ENCODE results near the gene MEAF6. TPM values are rescaled to one million over a fixed set of nuclear protein-coding genes. Genes with fewer than 3 reads are reported as not detected.

The MEAF6 gene
- total RNA-seq, 2 experiments from 2014 or later = 57.5 to 62.8 TPM

- intact Hi-C loops (cut with micrococcal nuclease) = no loop called here
- peak; percentile 41 for DNase-seq
- H3K27me3 Mint-ChIP-seq (ENCODE audit: low read depth) = no peaks in the 10 kb centered on the region
- peaks cover 35% of the 10 kb centered on the region for H3K4me1 Mint-ChIP-seq (ENCODE audit: low read depth)
- peak overlapping the region; percentile 99 for H3K27ac Mint-ChIP-seq
- no peaks in the 10 kb centered on the region for H3K9me3 Mint-ChIP-seq
- H3K36me3 Mint-ChIP-seq (ENCODE audit: low read depth) = peaks cover 55% of the 10 kb centered on the region
- peak overlapping the region; percentile 42 for H3K4me3 Mint-ChIP-seq
- CTCF ChIA-PET = interaction anchor here (0.8 kb wide), 1 partner anchor 27 kb away, joined by 4 read pairs; no protein-coding TSS in a partner anchor
These were observed 33.1 kb downstream of the MEAF6 start for GRCh38 chr1:37481289-37482003.

DNA sequence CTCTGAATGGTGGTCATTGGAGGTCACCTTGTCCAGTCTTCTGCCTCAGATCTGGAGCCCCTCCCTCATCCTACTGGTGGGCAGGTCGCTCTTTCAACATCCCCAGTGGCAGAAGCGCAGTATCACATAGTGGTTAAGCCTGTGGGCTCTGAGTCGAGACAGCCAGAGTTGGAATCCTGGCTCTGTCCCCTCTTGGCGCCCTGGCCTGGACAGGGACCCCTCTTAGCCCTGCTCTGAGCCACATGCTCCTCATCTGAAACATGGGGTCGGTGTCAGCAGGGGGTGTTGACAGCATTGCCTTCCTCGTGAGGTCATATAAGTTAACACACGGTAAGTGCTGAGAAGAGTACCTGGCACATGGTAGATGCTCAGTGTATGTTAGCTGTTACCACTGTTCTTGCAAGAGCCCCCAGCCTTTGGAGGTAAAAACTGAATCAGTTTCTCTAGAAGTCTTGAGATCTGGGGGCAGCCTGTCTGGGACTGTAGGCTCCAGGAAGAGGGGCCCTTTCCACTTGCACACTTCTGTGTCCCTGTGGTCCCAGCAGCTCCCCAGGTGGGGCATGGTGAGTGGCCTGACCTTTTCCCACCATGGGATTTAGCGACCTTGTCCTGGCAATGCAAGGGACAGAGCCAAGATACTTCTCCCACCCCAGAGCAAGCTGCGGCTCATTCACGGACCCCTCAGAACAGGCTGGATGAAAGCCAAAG lies 33.8 kb downstream of the MEAF6 start:
- Mint-ChIP-seq H3K4me1 (ENCODE audit: low read depth) (peaks cover 35% of the 10 kb centered on the region), H3K4me3 (peak overlapping the region; percentile 87), H3K36me3 (ENCODE audit: low read depth) (peaks cover 62% of the 10 kb centered on the region), H3K27ac (peak overlapping the region; percentile 99), H3K27me3 (ENCODE audit: low read depth) (no peaks in the 10 kb centered on the region), H3K9me3 (no peaks in the 10 kb centered on the region)
- no peak for DNase-seq
- intact Hi-C loops (cut with micrococcal nuclease) = no loop called here
- CTCF ChIA-PET = no interaction called here

DNA sequence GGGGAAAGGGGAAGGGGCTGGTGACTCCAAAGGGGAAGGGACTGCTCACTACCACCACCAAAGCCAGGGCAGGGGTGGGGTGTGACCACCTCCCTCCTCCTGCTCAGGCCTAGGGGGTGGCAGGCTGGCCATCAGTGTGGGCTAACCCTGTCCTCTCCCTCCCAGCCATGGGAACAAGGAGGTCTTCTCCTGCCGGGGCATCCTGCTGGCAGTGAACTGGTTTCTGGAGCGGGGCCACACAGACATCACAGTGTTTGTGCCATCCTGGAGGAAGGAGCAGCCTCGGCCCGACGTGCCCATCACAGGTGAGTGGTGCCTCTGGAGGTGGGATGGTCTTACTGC lies 34.5 kb downstream of the MEAF6 start:
- peak overlapping the region; percentile 87 for H3K4me3 Mint-ChIP-seq
- no peaks in the 10 kb centered on the region for H3K27me3 Mint-ChIP-seq (ENCODE audit: low read depth)
- peaks cover 69% of the 10 kb centered on the region for H3K36me3 Mint-ChIP-seq (ENCODE audit: low read depth)
- H3K27ac Mint-ChIP-seq = peak overlapping the region; percentile 99
- intact Hi-C loops (cut with micrococcal nuclease) = no loop called here
- peaks cover 35% of the 10 kb centered on the region for H3K4me1 Mint-ChIP-seq (ENCODE audit: low read depth)
- CTCF ChIA-PET = interaction anchor here (0.5 to 10.9 kb wide), 2 partner anchors 8 to 343 kb away, joined by 5 to 127 read pairs; no protein-coding TSS in a partner anchor
- H3K9me3 Mint-ChIP-seq = no peaks in the 10 kb centered on the region
- no peak for DNase-seq

GRCh38 chr1:37479255-37480124 lies 35.1 kb downstream of the MEAF6 start:
- Mint-ChIP-seq H3K27me3 (ENCODE audit: low read depth) (no peaks in the 10 kb centered on the region), H3K9me3 (no peaks in the 10 kb centered on the region), H3K4me3 (peak overlapping the region; percentile 87), H3K4me1 (ENCODE audit: low read depth) (peaks cover 35% of the 10 kb centered on the region), H3K27ac (peak overlapping the region; percentile 99), H3K36me3 (ENCODE audit: low read depth) (peaks cover 70% of the 10 kb centered on the region)
- CTCF ChIA-PET = interaction anchor here (0.5 to 10.9 kb wide), 5 partner anchors 9 to 344 kb away, joined by 3 to 127 read pairs (median 5); partner anchors contain the start of gene MEAF6
- intact Hi-C loops (cut with micrococcal nuclease) = loop anchor here (1.0 to 10.0 kb wide), 9 partner anchors 35 to 1323 kb away; partner anchors contain the start of genes C1orf122, CDCA8, MAP7D1 and MEAF6
- peak; percentile 97 for DNase-seq

DNA sequence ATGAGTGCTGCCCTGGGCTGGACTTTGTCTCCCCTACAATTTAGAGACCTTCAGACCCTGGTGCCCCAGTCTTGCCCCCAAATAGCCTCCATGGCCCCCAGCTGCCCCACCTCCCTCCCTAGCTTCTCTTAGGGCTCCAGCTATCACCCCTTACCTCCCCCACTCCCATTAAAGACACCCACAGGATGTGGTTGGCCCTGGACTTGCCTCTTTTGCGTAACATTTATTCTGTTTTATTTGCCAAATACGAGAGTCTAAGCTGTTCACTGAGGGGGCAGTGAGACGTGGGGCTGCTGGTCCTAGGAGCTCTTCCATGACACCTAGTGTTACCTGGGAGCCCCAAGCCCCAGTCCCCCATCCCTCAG lies 35.7 kb downstream of the MEAF6 start:
- Mint-ChIP-seq H3K4me1 (ENCODE audit: low read depth) (peaks cover 35% of the 10 kb centered on the region), H3K9me3 (no peaks in the 10 kb centered on the region), H3K4me3 (peak overlapping the region; percentile 87), H3K36me3 (ENCODE audit: low read depth) (peaks cover 69% of the 10 kb centered on the region), H3K27me3 (ENCODE audit: low read depth) (no peaks in the 10 kb centered on the region), H3K27ac (peak overlapping the region; percentile 99)
- DNase-seq = peak; percentile 65
- CTCF ChIA-PET = interaction anchor here (0.8 to 10.9 kb wide), 7 partner anchors 9 to 510 kb away, joined by 3 to 127 read pairs (median 3); partner anchors contain the start of gene MEAF6
- intact Hi-C loops (cut with micrococcal nuclease) = loop anchor here (1.0 to 10.0 kb wide), 10 partner anchors 35 to 1322 kb away; partner anchors contain the start of genes C1orf122, CDCA8, MAP7D1 and MEAF6

DNA sequence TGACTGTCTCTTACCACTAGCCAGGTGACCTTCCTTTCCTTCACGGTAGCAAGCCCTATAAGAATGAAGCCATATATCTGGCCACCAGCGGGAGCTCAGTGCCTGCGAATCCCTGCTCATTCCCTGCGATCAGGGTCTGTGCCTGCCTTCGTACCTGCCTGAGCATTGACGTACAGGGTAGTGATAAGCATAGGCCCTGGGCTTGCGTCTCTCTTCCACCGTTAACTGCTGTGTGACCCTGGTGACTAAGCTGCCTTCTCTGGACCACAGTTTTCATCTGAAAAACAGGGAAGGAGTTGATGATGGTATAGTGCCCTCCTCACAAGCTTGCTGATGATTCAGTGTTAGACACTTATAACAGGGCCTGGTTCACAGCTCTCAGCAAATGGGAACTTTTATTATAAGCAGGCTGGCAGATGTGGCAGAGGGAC lies 36.1 kb downstream of the MEAF6 start:
- CTCF ChIA-PET = interaction anchor here (0.8 to 10.9 kb wide), 8 partner anchors 10 to 511 kb away, joined by 3 to 127 read pairs (median 4); partner anchors contain the start of gene MEAF6
- H3K4me1 Mint-ChIP-seq (ENCODE audit: low read depth) = peaks cover 37% of the 10 kb centered on the region
- H3K27me3 Mint-ChIP-seq (ENCODE audit: low read depth) = no peaks in the 10 kb centered on the region
- no peaks in the 10 kb centered on the region for H3K9me3 Mint-ChIP-seq
- peaks cover 69% of the 10 kb centered on the region for H3K36me3 Mint-ChIP-seq (ENCODE audit: low read depth)
- intact Hi-C loops (cut with micrococcal nuclease) = loop anchor here (1.0 to 10.0 kb wide), 7 partner anchors 118 to 1322 kb away; partner anchors contain the start of genes C1orf122, MAP7D1, MTF1 and SF3A3
- H3K27ac Mint-ChIP-seq = peak overlapping the region; percentile 99
- peak; percentile 73 for DNase-seq
- peak overlapping the region; percentile 87 for H3K4me3 Mint-ChIP-seq

DNA sequence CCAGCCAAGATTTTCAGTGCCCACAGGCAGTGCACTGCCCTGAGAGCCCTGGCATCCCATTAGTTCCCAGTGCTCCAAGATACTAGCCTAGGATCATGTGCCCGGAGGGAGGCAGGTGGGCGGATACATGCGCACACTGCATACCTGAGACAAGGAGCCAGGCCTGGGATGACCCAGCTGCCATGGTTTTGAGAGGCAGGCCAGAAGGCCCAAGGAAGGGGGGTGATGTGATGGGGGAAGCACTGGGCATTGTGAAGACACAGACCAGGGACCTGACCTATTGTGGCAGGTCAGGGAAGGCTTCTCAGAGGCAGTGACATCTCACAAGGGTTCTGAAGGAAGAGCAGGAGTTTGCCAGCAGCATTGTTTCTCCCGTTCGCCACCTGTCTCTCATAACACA lies 36.6 kb downstream of the MEAF6 start:
- CTCF ChIA-PET = interaction anchor here (0.8 to 10.9 kb wide), 7 partner anchors 10 to 511 kb away, joined by 3 to 127 read pairs (median 4); partner anchors contain the start of gene MEAF6
- Mint-ChIP-seq H3K27me3 (ENCODE audit: low read depth) (no peaks in the 10 kb centered on the region), H3K9me3 (no peaks in the 10 kb centered on the region), H3K4me3 (peak overlapping the region; percentile 87), H3K36me3 (ENCODE audit: low read depth) (peaks cover 69% of the 10 kb centered on the region), H3K4me1 (ENCODE audit: low read depth) (peaks cover 42% of the 10 kb centered on the region), H3K27ac (peak overlapping the region; percentile 99)
- intact Hi-C loops (cut with micrococcal nuclease) = loop anchor here (1.0 to 10.0 kb wide), 8 partner anchors 119 to 1321 kb away; partner anchors contain the start of genes C1orf122, MAP7D1, MTF1 and SF3A3
- DNase-seq = no peak

DNA sequence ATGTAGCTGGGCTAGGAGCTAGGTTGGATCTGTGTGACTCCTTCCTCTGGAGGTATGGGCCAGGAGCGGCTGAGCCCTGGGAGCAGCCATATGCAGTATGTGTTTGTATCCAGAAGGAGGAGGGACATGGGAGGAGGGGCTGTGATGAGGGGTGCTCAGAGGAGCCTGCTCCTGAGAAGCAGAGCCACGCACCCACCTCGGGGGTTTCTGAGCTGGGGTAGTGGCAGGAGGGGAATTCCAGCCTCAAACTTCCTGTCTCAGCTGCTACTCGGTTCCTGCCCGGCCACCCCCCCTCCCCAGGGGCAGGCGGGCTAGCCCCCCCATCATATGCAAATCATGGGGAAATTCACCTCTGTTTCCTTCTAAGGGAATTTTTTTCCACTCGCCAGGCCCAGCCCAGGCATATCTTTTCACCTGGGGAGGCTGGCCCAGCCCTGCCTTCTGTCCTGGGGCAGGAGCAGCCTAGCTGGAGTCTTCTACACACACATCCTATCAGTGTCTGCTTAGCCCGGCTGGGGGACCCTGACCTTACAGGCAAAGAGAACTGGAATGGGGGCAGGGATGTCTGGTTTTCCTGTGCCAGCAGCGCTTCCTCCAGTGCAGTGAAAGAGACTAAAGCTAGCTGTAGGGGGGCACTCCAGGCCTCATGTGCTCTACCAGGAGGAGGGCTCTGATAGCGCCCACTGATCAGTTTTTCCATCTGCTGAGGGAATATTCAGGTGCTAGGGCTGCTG lies 37.2 kb downstream of the MEAF6 start:
- DNase-seq = peak; percentile 93
- peaks cover 65% of the 10 kb centered on the region for H3K36me3 Mint-ChIP-seq (ENCODE audit: low read depth)
- H3K9me3 Mint-ChIP-seq = no peaks in the 10 kb centered on the region
- peak overlapping the region; percentile 99 for H3K27ac Mint-ChIP-seq
- intact Hi-C loops (cut with micrococcal nuclease) = loop anchor here (1.0 to 10.0 kb wide), 4 partner anchors 330 to 1255 kb away; partner anchors contain the start of genes C1orf122, SF3A3, THRAP3 and YRDC
- no peaks in the 10 kb centered on the region for H3K27me3 Mint-ChIP-seq (ENCODE audit: low read depth)
- H3K4me3 Mint-ChIP-seq = peak overlapping the region; percentile 87
- H3K4me1 Mint-ChIP-seq (ENCODE audit: low read depth) = peaks cover 45% of the 10 kb centered on the region
- CTCF ChIA-PET = interaction anchor here (0.5 to 10.9 kb wide), 5 partner anchors 9 to 31 kb away, joined by 3 to 127 read pairs (median 3); no protein-coding TSS in a partner anchor

DNA sequence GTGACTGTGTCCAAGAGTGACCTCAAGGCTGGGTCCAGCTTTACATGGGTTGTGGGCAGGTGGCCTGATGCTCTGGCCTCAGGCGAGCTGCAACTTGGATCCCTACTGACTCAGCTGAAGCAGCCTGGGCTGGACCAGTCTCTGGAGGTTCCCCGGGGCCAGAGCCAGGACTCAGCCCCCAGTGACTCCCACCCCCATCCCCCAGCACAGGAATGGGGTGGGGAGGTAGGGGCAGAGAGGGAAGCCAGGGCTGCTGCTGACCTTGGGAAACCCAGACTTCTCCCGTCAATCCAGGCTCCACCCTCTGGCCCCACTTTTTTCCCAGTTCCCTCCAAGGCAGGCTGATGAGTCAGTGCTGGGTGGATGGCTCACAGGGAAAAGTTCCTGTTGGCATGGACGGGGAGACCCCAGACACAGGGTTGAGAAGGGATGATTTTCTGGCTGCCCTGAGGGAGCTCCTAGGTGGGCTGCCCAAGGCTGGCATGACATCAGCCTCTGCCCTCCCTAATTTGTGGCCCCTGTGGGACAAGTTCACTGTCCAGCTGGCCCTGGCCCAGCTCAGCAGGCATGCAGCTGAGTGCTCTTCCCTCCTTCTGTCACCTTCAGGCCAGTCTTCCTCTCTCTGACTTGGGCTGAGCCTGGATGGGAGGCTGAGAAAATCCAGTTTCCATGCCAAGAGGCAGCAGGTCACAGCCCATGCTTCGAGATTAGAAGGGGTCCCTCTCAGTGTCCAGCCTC lies 37.9 kb downstream of the MEAF6 start:
- Mint-ChIP-seq H3K4me3 (peak overlapping the region; percentile 87), H3K27ac (peak overlapping the region; percentile 99)
- no peak for DNase-seq

GRCh38 chr1:37476087-37476452 lies 38.5 kb downstream of the MEAF6 start:
- H3K27me3 Mint-ChIP-seq (ENCODE audit: low read depth) = no peaks in the 10 kb centered on the region
- DNase-seq = no peak
- CTCF ChIA-PET = interaction anchor here (1.2 to 10.9 kb wide), 3 partner anchors 12 to 39 kb away, joined by 4 to 127 read pairs (median 4); partner anchors contain the start of gene MEAF6
- H3K4me1 Mint-ChIP-seq (ENCODE audit: low read depth) = peaks cover 41% of the 10 kb centered on the region
- intact Hi-C loops (cut with micrococcal nuclease) = loop anchor here (5.0 to 10.0 kb wide), 3 partner anchors 331 to 1254 kb away; partner anchors contain the start of genes C1orf122, SF3A3, THRAP3 and YRDC
- H3K4me3 Mint-ChIP-seq = peak overlapping the region; percentile 87
- H3K9me3 Mint-ChIP-seq = no peaks in the 10 kb centered on the region
- peaks cover 52% of the 10 kb centered on the region for H3K36me3 Mint-ChIP-seq (ENCODE audit: low read depth)
- H3K27ac Mint-ChIP-seq = peak overlapping the region; percentile 99

More for the DNA sequence above, 37.9 kb downstream of the MEAF6 start:
- no peaks in the 10 kb centered on the region for H3K9me3 Mint-ChIP-seq
- no peaks in the 10 kb centered on the region for H3K27me3 Mint-ChIP-seq (ENCODE audit: low read depth)
- intact Hi-C loops (cut with micrococcal nuclease) = loop anchor here (1.0 to 10.0 kb wide), 4 partner anchors 331 to 1254 kb away; partner anchors contain the start of genes C1orf122, SF3A3, THRAP3 and YRDC
- H3K4me1 Mint-ChIP-seq (ENCODE audit: low read depth) = peaks cover 46% of the 10 kb centered on the region
- H3K36me3 Mint-ChIP-seq (ENCODE audit: low read depth) = peaks cover 58% of the 10 kb centered on the region
- CTCF ChIA-PET = interaction anchor here (0.5 to 10.9 kb wide), 5 partner anchors 8 to 32 kb away, joined by 3 to 127 read pairs (median 3); no protein-coding TSS in a partner anchor
